ENCODE results near the gene ATL1.
"Not testable (repeated sequence)": the region's sequence is repeated elsewhere in the genome, so short reads cannot be mapped to it uniquely, and the experiment has no call there.

ATL1 gene

DNA sequence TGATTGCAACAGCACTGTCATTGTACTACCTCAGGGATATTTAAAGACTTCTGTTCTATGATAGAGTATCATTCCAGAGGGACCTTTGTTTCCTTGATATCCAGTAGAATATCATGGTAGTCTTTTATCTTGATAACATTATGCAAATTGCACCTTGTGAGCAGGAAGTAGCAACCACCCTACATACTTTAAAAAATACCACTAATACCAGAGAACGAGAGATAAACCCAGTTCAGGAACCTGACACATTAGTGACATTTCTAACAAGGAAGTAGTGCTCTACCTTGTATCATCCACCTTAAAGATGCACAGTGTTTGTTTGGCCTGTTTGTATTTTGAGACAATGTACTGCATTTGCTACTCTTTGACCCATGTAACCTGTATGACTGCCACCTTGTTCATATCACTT lies 18.8 kb upstream of the ATL1 start:
- no peak overlapping the region for H3K27ac Mint-ChIP-seq
- TF ChIP-seq, protein P1, sequence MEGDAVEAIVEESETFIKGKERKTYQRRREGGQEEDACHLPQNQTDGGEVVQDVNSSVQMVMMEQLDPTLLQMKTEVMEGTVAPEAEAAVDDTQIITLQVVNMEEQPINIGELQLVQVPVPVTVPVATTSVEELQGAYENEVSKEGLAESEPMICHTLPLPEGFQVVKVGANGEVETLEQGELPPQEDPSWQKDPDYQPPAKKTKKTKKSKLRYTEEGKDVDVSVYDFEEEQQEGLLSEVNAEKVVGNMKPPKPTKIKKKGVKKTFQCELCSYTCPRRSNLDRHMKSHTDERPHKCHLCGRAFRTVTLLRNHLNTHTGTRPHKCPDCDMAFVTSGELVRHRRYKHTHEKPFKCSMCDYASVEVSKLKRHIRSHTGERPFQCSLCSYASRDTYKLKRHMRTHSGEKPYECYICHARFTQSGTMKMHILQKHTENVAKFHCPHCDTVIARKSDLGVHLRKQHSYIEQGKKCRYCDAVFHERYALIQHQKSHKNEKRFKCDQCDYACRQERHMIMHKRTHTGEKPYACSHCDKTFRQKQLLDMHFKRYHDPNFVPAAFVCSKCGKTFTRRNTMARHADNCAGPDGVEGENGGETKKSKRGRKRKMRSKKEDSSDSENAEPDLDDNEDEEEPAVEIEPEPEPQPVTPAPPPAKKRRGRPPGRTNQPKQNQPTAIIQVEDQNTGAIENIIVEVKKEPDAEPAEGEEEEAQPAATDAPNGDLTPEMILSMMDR (IDR thresholded peaks at IDR 0.05) = no peak
- H3K9me3 Mint-ChIP-seq = peaks cover 24% of the 10 kb centered on the region
- peaks cover 19% of the 10 kb centered on the region for H3K36me3 Mint-ChIP-seq (ENCODE audit: low read depth)
- no peak for DNase-seq
- H3K27me3 Mint-ChIP-seq (ENCODE audit: low read depth, poor library complexity) = peaks cover 6% of the 10 kb centered on the region
- H3K4me3 Mint-ChIP-seq = no peak overlapping the region
- no peaks in the 10 kb centered on the region for H3K4me1 Mint-ChIP-seq

DNA sequence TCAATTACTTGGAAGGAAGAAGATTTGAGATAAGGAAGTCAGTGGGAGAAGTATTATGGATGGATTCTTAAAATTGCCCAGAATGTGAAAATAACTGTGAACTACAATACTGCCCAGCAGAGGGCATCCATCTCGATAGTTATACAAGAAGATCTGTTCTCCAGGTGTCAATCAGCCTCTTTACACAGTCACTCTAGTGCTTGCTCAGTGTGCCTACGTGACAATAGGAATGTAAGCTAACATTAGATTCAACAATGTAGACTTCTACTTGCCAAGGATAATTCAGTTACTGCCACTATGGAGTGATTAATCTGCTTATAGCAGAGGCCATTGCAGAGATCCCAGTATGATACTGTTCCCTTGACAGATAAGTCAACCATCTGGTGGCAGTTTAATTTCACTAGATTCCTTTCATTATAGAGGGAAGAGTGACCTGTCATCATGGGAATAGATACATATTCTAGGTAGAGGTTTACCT lies 17.0 kb upstream of the ATL1 start:
- Mint-ChIP-seq H3K27ac (no peak overlapping the region), H3K4me1 (no peaks in the 10 kb centered on the region), H3K27me3 (ENCODE audit: low read depth, poor library complexity) (peaks cover 6% of the 10 kb centered on the region), H3K9me3 (peaks cover 6% of the 10 kb centered on the region), H3K36me3 (ENCODE audit: low read depth) (peaks cover 4% of the 10 kb centered on the region), H3K4me3 (no peak overlapping the region)
- peak; percentile 16 for DNase-seq
- TF ChIP-seq, protein P1 (IDR thresholded peaks at IDR 0.05) = peak; percentile 49

DNA sequence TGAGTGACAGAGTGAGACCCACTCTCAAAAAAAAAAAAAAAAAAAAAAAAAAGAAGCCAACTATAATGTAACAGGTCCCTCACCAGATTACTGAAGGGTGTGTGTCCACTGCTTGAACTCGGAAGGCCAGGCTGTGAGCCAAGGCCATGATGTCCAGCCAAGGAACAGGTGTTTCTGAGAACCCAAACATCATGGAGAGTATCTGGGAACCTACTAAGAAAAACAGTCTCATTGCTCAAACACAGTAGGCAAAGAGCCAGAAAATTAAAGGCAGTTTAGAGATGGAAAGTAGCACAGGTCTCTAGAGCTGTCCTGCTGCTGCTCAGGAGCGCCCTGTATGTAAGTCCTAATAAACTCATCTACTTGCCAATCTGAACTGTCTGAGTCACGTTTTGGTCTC lies 15.0 kb upstream of the ATL1 start:
- TF ChIP-seq, protein P1 (IDR thresholded peaks at IDR 0.05) = no peak
- Mint-ChIP-seq H3K4me1 (no peaks in the 10 kb centered on the region), H3K4me3 (no peak overlapping the region), H3K9me3 (no peaks in the 10 kb centered on the region), H3K27ac (no peak overlapping the region), H3K27me3 (ENCODE audit: low read depth, poor library complexity) (peaks cover 6% of the 10 kb centered on the region), H3K36me3 (ENCODE audit: low read depth) (no peaks in the 10 kb centered on the region)
- no peak for DNase-seq

DNA sequence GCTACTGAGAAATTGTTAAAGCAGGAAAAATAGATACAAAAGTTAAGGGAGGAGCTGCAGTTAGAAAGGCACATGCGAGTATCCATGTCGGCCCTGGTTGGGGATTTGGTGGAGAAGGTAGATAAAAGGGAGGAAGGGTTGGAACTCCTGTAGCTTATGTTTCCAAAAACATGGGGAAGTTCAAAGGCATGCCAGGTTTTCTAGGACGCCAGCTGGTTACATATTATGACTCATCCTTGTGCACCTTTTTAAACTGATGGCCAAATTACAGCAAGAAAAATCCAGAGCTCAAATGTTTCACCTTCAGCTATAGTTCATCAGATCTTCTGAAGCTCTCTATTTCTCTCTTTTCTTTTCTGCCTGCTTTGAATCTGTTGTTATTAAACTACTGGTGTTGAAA lies 14.3 kb upstream of the ATL1 start:
- Mint-ChIP-seq H3K27ac (no peak overlapping the region), H3K4me3 (no peak overlapping the region), H3K9me3 (no peaks in the 10 kb centered on the region), H3K27me3 (ENCODE audit: low read depth, poor library complexity) (peaks cover 6% of the 10 kb centered on the region), H3K36me3 (ENCODE audit: low read depth) (no peaks in the 10 kb centered on the region), H3K4me1 (no peaks in the 10 kb centered on the region)
- TF ChIP-seq, protein P1 (IDR thresholded peaks at IDR 0.05) = no peak
- DNase-seq = no peak

DNA sequence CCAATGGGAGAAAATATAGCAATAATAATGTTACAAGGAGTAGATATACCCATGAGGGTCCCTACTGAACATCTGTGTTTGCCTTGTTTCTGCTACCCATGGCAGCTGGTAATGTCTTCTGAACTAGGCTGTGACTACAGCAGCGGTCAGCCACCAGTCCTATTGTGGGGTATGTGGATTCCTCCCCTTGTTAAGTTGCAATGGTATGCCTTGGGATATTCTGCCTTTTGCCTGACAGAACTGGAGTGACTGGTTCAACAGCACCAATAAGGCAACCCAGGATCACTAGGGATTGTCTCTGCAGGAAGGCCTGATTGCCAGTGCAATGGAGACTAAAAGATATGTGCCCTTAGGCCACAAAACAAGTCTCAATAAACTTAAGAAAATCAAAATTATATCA lies 9.7 kb upstream of the ATL1 start:
- Mint-ChIP-seq H3K36me3 (ENCODE audit: low read depth) (no peaks in the 10 kb centered on the region), H3K27ac (no peak overlapping the region), H3K27me3 (ENCODE audit: low read depth, poor library complexity) (peaks cover 15% of the 10 kb centered on the region), H3K4me3 (no peak overlapping the region), H3K9me3 (peaks cover 11% of the 10 kb centered on the region), H3K4me1 (no peaks in the 10 kb centered on the region)
- TF ChIP-seq, protein P1 (IDR thresholded peaks at IDR 0.05) = no peak
- no peak for DNase-seq

DNA sequence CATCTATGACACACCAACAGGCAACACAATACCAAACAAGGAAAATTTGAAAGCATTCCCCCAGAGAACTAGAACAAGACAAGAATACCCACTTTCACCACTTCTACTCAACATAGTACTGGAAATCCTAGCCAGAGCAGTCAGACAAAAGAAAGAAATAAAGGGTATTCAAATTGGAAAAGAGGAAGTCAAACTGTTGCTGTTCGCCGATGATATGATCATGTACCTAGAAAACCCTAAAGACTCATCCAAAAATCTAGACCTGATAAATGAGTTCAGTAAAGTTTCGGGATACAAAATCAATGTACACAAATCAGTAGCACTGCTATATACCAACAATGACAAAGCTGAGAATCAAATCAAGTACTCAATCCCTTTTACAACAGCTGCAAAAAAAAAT lies 8.1 kb upstream of the ATL1 start:
- Mint-ChIP-seq H3K27ac (no peak overlapping the region), H3K4me3 (no peak overlapping the region), H3K36me3 (ENCODE audit: low read depth) (no peaks in the 10 kb centered on the region), H3K27me3 (ENCODE audit: low read depth, poor library complexity) (peaks cover 16% of the 10 kb centered on the region), H3K4me1 (no peaks in the 10 kb centered on the region), H3K9me3 (peaks cover 11% of the 10 kb centered on the region)
- TF ChIP-seq, protein P1 (IDR thresholded peaks at IDR 0.05) = no peak
- DNase-seq = no peak

DNA sequence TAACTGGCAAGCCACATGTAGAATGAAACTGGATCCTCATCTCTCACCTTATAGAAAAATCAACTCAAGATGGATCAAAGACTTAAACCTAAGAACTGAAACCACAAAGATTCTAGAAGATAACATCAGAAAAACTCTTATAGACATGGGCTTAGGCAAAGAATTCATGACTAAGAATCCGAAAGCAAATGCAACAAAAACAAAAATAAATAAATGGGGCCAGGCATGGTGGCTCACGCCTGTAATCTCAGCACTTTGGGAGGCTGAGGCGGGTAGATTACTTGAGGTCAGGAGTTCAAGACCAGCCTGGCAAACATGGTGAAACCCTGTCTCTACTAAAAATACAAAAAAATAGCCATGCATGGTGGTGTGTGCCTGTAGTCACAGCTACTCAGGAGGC lies 7.1 kb upstream of the ATL1 start:
- not testable (repeated sequence) for H3K4me1 Mint-ChIP-seq; H3K36me3 Mint-ChIP-seq (ENCODE audit: low read depth); H3K4me3 Mint-ChIP-seq; H3K27ac Mint-ChIP-seq; DNase-seq
- Mint-ChIP-seq H3K27me3 (ENCODE audit: low read depth, poor library complexity) (peaks cover 23% of the 10 kb centered on the region), H3K9me3 (peaks cover 11% of the 10 kb centered on the region)

Measured in nephron progenitor cell (in vitro differentiated cells).